Gastroesophageal sphincter (tissue), 4 donors: ENCODE measurements around the gene RTN4RL1. TPM values are rescaled to one million over a fixed set of nuclear protein-coding genes. Genes with fewer than 3 reads are reported as not detected.

Experiments used
- ATAC-seq: fragments of 150-250 bp; one replicate; pipeline ENCODE4 v1.9.1; 2016; ENCODE audit warnings: mild to moderate bottlenecking, moderate library complexity
- H3K27ac ChIP-seq, 4 donors: fragments of 200-600 bp; sonication (generic) in 3 of 4; 1 replicate in 3 of 4; 2 replicates in 1 of 4; pipeline ENCODE4 v1.5.1; 2016 to 2019
- H3K27me3 ChIP-seq: fragments of 200-600 bp; sonication (generic); one replicate; pipeline ENCODE4 v1.5.1; 2019
- H3K36me3 ChIP-seq, 2 donors: fragments of 200-600 bp; sonication (generic); one replicate each; pipeline ENCODE4 v1.5.1; 2019; ENCODE audit warnings: control low read depth in 1 of 2
- H3K4me1 ChIP-seq, 3 donors: fragments of 200-600 bp; sonication (generic); 1 replicate in 2 of 3; 2 replicates in 1 of 3; pipeline ENCODE4 v1.5.1; 2016 to 2019; ENCODE audit warnings: control low read depth in 2 of 3
- H3K4me3 ChIP-seq, 2 donors: fragments of 200-600 bp; sonication (generic); one replicate each; pipeline ENCODE4 v1.5.1; 2019; ENCODE audit warnings: mild to moderate bottlenecking in 1 of 2, moderate library complexity in 1 of 2
- H3K9me3 ChIP-seq, 3 donors: fragments of 200-600 bp; sonication (generic); one replicate each; pipeline ENCODE4 v1.5.1; 2017 to 2019; ENCODE audit warnings: control low read depth in 2 of 3
- CTCF ChIP-seq, 4 experiments: fragments of 200-600 bp in 2 of 4; fragments of 450-650 bp in 2 of 4; sonication (generic) in 1 of 4; IDR thresholded peaks; one replicate each; pipeline ENCODE4 v1.5.1; 2017 to 2019; ENCODE audit warnings: antibody characterized with exemption in 4 of 4, mild to moderate bottlenecking in 2 of 4, moderate library complexity in 2 of 4
- EP300 ChIP-seq: sonication (generic); formaldehyde crosslinking; IDR thresholded peaks from one replicate; pipeline ENCODE4 v1.6.1; 2017; ENCODE audit warnings: antibody characterized with exemption, mild to moderate bottlenecking
- POLR2A ChIP-seq, 2 donors: fragments of 450-650 bp; IDR thresholded peaks; one replicate each; pipeline ENCODE4 v1.6.1; 2017; ENCODE audit warnings: antibody characterized with exemption in 2 of 2, mild to moderate bottlenecking in 2 of 2, moderate library complexity in 1 of 2
- POLR2AphosphoS5 ChIP-seq: sonication (generic); formaldehyde crosslinking; IDR thresholded peaks from one replicate; pipeline ENCODE4 v1.6.1; 2017; ENCODE audit warnings: antibody characterized with exemption
- WGBS, 2 donors: methylation state at CpG; one replicate each; pipeline ENCODE4 v1.1.5; 2018; ENCODE audit warnings: low coverage in 1 of 2; 5-methylcytosine and 5-hydroxymethylcytosine counted together
- total RNA-seq, 4 donors: library from RNA; depleted of rRNA; stranded (reverse); fragments of >200 nt; gene quantifications; one replicate each; pipeline ENCODE4 v1.1.0, GENCODE V29; 2016

Gene RTN4RL1
- total RNA-seq, 4 donors from 2014 or later, result 0.58 to 0.81 (median 0.72) TPM; not detected in 1

- H3K9me3 ChIP-seq, result no peaks in the 10 kb centered on the region
- peaks cover 31% of the 10 kb centered on the region for H3K27me3 ChIP-seq
- TF ChIP-seq POLR2AphosphoS5, result no peak
- TF ChIP-seq POLR2A (IDR thresholded peaks at IDR 0.05), result peak in 1 of 2 donors; percentile 13
- TF ChIP-seq CTCF (IDR thresholded peaks at IDR 0.05), result no peak
- H3K4me3 ChIP-seq, result no peak overlapping the region
- H3K27ac ChIP-seq, result peak overlapping the region; percentile 56 to 95 (median 89)
- WGBS, 2 donors, result 53% methylated on average over 8 to 14 of the region's 21 CpGs
- H3K36me3 ChIP-seq, result peaks cover 0 to 80% of the 10 kb centered on the region in 2 donors
- peak; percentile 9 for ATAC-seq
- peaks cover 2 to 99% (median 46%) of the 10 kb centered on the region in 3 donors for H3K4me1 ChIP-seq
Measured at GRCh38 chr17:2060681-2061440, 35.7 kb upstream of the RTN4RL1 start.

- Histone ChIP-seq H3K36me3 (peaks cover 0 to 75% of the 10 kb centered on the region in 2 donors), H3K27ac (peak overlapping the region; percentile 56 to 95 (median 89)), H3K9me3 (no peaks in the 10 kb centered on the region), H3K27me3 (peaks cover 36% of the 10 kb centered on the region), H3K4me1 (peaks cover 2 to 99% (median 41%) of the 10 kb centered on the region in 3 donors), H3K4me3 (no peak overlapping the region)
- TF ChIP-seq POLR2A (IDR thresholded peaks at IDR 0.05) (no peak), POLR2AphosphoS5 (no peak), EP300 (no peak), CTCF (IDR thresholded peaks at IDR 0.05) (no peak)
- no peak for ATAC-seq
- WGBS, 2 donors, result 23 to 67% methylated on average over 3 to 4 of the region's 6 CpGs
Measured at GRCh38 chr17:2060385-2060658, 35.2 kb upstream of the RTN4RL1 start.

GRCh38 chr17:2059547-2060384, 34.6 kb upstream of the RTN4RL1 start:
- no peak for ATAC-seq
- Histone ChIP-seq H3K9me3 (no peaks in the 10 kb centered on the region), H3K4me1 (peaks cover 2 to 99% (median 36%) of the 10 kb centered on the region in 3 donors), H3K36me3 (peaks cover 0 to 69% of the 10 kb centered on the region in 2 donors), H3K27me3 (peaks cover 42% of the 10 kb centered on the region), H3K4me3 (peak overlapping the region in 1 of 2 donors; percentile 77), H3K27ac (peak overlapping the region; percentile 56 to 95 (median 89))
- TF ChIP-seq POLR2A (IDR thresholded peaks at IDR 0.05) (no peak), POLR2AphosphoS5 (no peak), EP300 (no peak), CTCF (IDR thresholded peaks at IDR 0.05) (no peak)
- WGBS, 2 donors, result 20 to 51% methylated on average over 3 to 5 of the region's 21 CpGs

- Histone ChIP-seq H3K27me3 (peaks cover 48% of the 10 kb centered on the region), H3K36me3 (peaks cover 0 to 60% of the 10 kb centered on the region in 2 donors), H3K9me3 (no peaks in the 10 kb centered on the region), H3K4me3 (peak overlapping the region in 1 of 2 donors; percentile 77), H3K27ac (peak overlapping the region; percentile 56 to 95 (median 89)), H3K4me1 (peaks cover 2 to 99% (median 33%) of the 10 kb centered on the region in 3 donors)
- peak; percentile 29 for ATAC-seq
- TF ChIP-seq CTCF (IDR thresholded peaks at IDR 0.05) (peak in 3 of 4 experiments; percentile 83 to 85 (median 84)), POLR2AphosphoS5 (peak; percentile 10), EP300 (no peak), POLR2A (IDR thresholded peaks at IDR 0.05) (no peak)
- 38 to 44% methylated on average over 14 to 15 of the region's 78 CpGs for WGBS, 2 donors
Measured at GRCh38 chr17:2058586-2059546, 33.7 kb upstream of the RTN4RL1 start.
